Measurements from ENCODE around the gene WDR91. TPM values are rescaled to one million over a fixed set of nuclear protein-coding genes. Genes with fewer than 3 reads are reported as not detected.
A peak's percentile ranks its signal among the peaks of the same experiment; 100 is the strongest.

WDR91 gene
- total RNA-seq, 6 donors from 2014 or later, result 19.0 to 180 (median 27.5) TPM

DNA sequence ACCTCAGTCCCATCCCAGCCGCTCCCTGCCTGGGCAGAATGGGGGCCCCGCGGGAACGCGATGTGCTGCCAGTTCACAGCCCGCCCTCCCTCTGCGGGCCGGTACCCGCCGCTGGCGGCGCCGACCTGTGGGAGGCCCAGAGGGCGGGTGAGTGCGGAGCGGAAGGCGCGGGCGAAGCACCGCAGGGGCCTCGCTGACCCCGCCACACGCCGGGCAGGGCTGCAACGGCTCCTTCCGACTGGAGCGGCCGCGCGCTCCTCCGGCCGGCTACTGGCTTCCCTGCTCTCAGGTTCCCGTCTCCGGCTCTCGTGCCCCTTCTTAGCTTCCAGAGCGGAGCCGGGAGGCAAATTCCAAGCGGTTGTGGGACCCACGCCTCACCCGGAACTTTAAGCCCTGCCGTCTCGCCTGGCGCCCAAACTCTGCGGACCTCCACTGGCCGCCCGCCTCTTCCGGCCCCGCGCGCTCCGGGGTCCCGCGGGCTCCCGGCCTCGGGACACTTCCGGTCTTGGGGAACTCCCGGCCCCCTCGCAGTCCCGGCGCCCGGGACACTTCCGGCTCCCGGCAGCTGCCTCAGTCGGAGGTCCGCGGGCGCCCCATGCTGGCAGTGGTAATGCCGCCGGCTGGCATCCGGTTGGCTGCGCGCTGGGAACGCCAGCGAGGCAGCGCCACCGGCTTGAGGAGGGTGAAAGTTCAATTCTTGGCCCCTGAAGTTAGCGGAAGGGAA is 40.9 kb downstream of the WDR91 start, which contains the start of gene CYREN:
TSS of gene CYREN (minus strand) at position 434 of the 724 bp plus-strand sequence. CDS start 1,785 bp downstream, outside the sequence.
- Histone ChIP-seq H3K27ac (peak within 1 kb of the TSS; percentile 89 to 99 (median 98)), H3K4me1 (peaks cover 41 to 60% (median 51%) of the 10 kb centered on the region in 4 donors), H3K4me3 (peak within 1 kb of the TSS; percentile 71 to 92 (median 84)), H3K27me3 (no peaks in the 10 kb centered on the region), H3K9me3 (no peaks in the 10 kb centered on the region), H3K36me3 (peaks cover 0 to 32% (median 22%) of the 10 kb centered on the region in 4 donors)
- 0 to 1% methylated on average over 19 to 60 of the region's 77 CpGs for whole genome bisulfite sequencing, 2 donors
- ATAC-seq (ENCODE audit: low FRiP score in 2 of 2) (peak; percentile 97), DNase-seq (peak; percentile 97 to 98)
- TF ChIP-seq POLR2AphosphoS5 (IDR thresholded peaks at IDR 0.05) (peak; percentile 81 to 83), EP300 (IDR thresholded peaks at IDR 0.05) (peak in 2 of 4 donors; percentile 0 to 18), POLR2A (IDR thresholded peaks at IDR 0.05) (peak in 3 of 4 donors; percentile 53 to 91 (median 54))
- TF ChIP-seq, protein P1, sequence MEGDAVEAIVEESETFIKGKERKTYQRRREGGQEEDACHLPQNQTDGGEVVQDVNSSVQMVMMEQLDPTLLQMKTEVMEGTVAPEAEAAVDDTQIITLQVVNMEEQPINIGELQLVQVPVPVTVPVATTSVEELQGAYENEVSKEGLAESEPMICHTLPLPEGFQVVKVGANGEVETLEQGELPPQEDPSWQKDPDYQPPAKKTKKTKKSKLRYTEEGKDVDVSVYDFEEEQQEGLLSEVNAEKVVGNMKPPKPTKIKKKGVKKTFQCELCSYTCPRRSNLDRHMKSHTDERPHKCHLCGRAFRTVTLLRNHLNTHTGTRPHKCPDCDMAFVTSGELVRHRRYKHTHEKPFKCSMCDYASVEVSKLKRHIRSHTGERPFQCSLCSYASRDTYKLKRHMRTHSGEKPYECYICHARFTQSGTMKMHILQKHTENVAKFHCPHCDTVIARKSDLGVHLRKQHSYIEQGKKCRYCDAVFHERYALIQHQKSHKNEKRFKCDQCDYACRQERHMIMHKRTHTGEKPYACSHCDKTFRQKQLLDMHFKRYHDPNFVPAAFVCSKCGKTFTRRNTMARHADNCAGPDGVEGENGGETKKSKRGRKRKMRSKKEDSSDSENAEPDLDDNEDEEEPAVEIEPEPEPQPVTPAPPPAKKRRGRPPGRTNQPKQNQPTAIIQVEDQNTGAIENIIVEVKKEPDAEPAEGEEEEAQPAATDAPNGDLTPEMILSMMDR (IDR thresholded peaks at IDR 0.05), result peak; percentile 64 to 94 (median 84)

DNA sequence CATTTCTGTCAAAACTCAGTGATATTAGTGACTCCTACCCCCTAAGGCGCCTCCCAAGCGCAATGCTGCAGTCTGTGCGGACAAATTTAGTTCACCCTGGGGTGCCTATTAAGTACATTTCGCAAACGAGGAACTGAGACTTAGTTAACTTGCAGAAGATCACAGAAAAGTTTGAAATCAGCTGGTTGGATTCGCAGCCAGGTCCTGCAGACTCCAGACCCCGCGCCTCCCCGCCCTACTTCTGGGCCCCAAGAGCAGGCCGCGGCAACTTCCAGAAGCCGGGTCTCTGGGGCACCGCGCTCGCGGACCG is 41.4 kb downstream of the WDR91 start:
- TF ChIP-seq, protein P1 (IDR thresholded peaks at IDR 0.05), result no peak
- no peak for TF ChIP-seq POLR2A (IDR thresholded peaks at IDR 0.05)
- TF ChIP-seq POLR2AphosphoS5 (IDR thresholded peaks at IDR 0.05), result no peak
- TF ChIP-seq EP300 (IDR thresholded peaks at IDR 0.05), result no peak
- peak overlapping the region; percentile 71 to 92 (median 84) for H3K4me3 ChIP-seq
- peaks cover 46 to 65% (median 56%) of the 10 kb centered on the region in 4 donors for H3K4me1 ChIP-seq
- no peaks in the 10 kb centered on the region for H3K27me3 ChIP-seq
- H3K27ac ChIP-seq, result peak overlapping the region; percentile 89 to 99 (median 98)
- 0 to 3% methylated on average over 5 to 17 of the region's 17 CpGs for WGBS, 2 donors
- ATAC-seq (ENCODE audit: low FRiP score in 2 of 2), result peak in 1 of 2 donors; percentile 55
- peaks cover 0 to 37% (median 26%) of the 10 kb centered on the region in 4 donors for H3K36me3 ChIP-seq
- no peak for DNase-seq
- no peaks in the 10 kb centered on the region for H3K9me3 ChIP-seq

DNA sequence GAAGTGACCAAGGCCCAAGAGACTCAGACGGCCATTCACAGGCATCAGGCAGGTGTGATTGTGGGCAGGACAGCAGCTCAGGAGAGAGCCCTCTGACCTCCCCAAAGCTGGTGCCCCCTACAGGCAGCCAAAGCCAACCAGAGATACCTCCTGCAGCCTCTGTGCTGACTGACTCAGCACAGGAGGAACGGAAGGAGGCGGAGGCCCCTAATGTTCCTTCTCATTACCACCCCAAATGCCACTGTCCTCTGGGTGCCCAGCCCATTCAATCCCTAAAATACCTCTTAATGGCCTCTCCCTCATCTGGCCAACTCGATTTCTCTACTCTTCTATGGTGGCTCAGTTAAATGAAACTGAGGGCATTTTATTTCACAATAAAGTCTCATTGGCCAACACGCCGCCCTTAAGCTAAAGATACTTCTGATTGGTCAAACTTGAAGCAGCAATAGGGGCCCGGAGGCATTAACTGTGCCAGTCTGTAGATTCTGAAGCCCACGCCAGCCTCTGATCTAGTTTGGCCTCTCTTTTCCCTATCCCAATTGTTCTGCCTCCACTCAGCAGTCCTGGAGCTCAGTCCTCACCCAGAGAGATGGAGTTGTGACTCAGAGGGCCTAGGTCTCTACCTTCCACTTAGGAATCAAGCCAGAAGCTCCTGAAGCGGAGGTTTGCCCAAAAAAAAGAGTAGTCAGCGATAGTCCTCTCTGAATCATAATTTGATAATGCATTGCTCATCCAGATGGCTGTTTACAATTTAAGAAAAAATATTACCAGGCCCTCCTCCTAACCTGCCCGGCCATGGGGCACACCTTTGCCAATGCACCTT is 42.0 kb downstream of the WDR91 start:
- Histone ChIP-seq H3K4me1 (peaks cover 51 to 71% (median 61%) of the 10 kb centered on the region in 4 donors), H3K27ac (peak overlapping the region; percentile 89 to 99 (median 98)), H3K36me3 (peaks cover 0 to 43% (median 31%) of the 10 kb centered on the region in 4 donors), H3K27me3 (no peaks in the 10 kb centered on the region), H3K9me3 (no peaks in the 10 kb centered on the region), H3K4me3 (peak overlapping the region; percentile 71 to 92 (median 84))
- ATAC-seq (ENCODE audit: low FRiP score in 2 of 2) (no peak), DNase-seq (peak in 1 of 2 donors; percentile 69)
- TF ChIP-seq, protein P1 (IDR thresholded peaks at IDR 0.05), result peak in 4 of 6 experiments; percentile 15 to 44 (median 26)
- peak in 1 of 4 donors; percentile 33 for TF ChIP-seq POLR2A (IDR thresholded peaks at IDR 0.05)
- no peak for TF ChIP-seq POLR2AphosphoS5 (IDR thresholded peaks at IDR 0.05)
- WGBS, 2 donors, result 47 to 59% methylated on average over 11 of the region's 11 CpGs

DNA sequence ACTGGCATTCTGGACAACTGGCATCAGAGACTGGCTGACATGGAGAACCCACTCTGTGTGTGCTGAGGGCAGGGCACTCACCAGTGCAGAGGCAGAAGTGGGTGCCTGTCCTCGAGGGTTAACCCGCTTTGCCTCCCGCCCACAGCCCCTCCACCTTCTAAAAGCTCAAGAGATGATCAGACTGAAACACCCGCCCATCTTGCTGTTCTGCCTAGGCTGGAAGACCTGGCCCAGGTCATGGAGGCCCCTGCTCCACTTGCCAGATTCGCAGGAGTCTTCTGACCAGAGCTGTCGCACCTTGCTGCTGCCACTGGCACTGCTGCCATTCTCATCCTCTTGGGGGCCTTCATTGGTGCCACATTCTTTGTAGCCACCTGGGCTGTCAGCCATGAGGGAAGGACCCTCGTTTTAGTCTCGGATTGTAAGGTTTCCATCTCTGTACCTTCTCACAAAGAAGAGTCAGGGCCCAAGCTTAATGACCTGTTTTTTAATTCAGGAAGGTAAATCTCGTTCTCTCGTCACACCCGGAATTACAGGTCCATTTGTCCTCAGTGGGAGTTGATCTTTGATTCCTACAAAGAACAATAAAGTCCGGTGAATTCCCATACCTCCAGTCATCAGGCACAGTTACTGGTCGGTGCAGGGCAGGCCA is 42.7 kb downstream of the WDR91 start:
- 90 to 95% methylated on average over 12 to 13 of the region's 13 CpGs for WGBS, 2 donors
- peaks cover 0 to 45% (median 32%) of the 10 kb centered on the region in 4 donors for H3K36me3 ChIP-seq

More for the DNA sequence above, 42.7 kb downstream of the WDR91 start:
- no peak for DNase-seq
- Histone ChIP-seq H3K27ac (peak overlapping the region; percentile 89 to 99 (median 98)), H3K4me1 (peaks cover 58 to 78% (median 69%) of the 10 kb centered on the region in 4 donors), H3K27me3 (no peaks in the 10 kb centered on the region), H3K4me3 (peak overlapping the region in 1 of 4 donors; percentile 71), H3K9me3 (no peaks in the 10 kb centered on the region)
- no peak for TF ChIP-seq EP300 (IDR thresholded peaks at IDR 0.05)
- TF ChIP-seq, protein P1 (IDR thresholded peaks at IDR 0.05), result no peak
- TF ChIP-seq POLR2A (IDR thresholded peaks at IDR 0.05), result no peak
- TF ChIP-seq POLR2AphosphoS5 (IDR thresholded peaks at IDR 0.05), result no peak
- no peak for ATAC-seq (ENCODE audit: low FRiP score in 2 of 2)

Measured in upper lobe of left lung (tissue), 6 donors.